HAP-1 (cell line): ENCODE measurements around the gene WIZ.
A peak's percentile ranks its signal among the peaks of the same experiment; 100 is the strongest.

Source experiments
- DNase-seq, 2 experiments: peaks; one replicate each; pipeline ENCODE4 v3.0.0-alpha.2; 2016 to 2020; ENCODE audit warnings: low spot score in 2 of 2
- H3K27me3 ChIP-seq: fragments of 250-450 bp; sonication (Bioruptor Pico); 2 replicates; pipeline ENCODE4 v1.5.1; 2020; ENCODE audit warnings: low read depth, mild to moderate bottlenecking, moderate library complexity
- H3K36me3 ChIP-seq: fragments of 250-450 bp; sonication (Bioruptor Pico); replicated peaks from 2 replicates; pipeline ENCODE4 v1.5.1; 2020; ENCODE audit warnings: mild to moderate bottlenecking
- H3K4me1 ChIP-seq: fragments of 250-450 bp; sonication (Bioruptor Pico); 2 replicates; pipeline ENCODE4 v1.5.1; 2020; ENCODE audit warnings: mild to moderate bottlenecking
- H3K4me3 ChIP-seq: fragments of 250-450 bp; sonication (Bioruptor Pico); 2 replicates; pipeline ENCODE4 v1.5.1; 2020; ENCODE audit warnings: mild to moderate bottlenecking, moderate library complexity
- H3K9me3 ChIP-seq: fragments of 250-450 bp; sonication (Bioruptor Pico); 2 replicates; pipeline ENCODE4 v1.5.1; 2020; ENCODE audit warnings: mild to moderate bottlenecking, moderate library complexity
- in situ Hi-C: fragments of 300-500 bp; cut with MboI; formaldehyde crosslinking; loops from 3 replicates; pipeline ENCODE4 v1.14.3; 2020; ENCODE audit warnings: low sequenced_read_pairs, inconsistent platforms, mixed read lengths

Gene WIZ

DNA sequence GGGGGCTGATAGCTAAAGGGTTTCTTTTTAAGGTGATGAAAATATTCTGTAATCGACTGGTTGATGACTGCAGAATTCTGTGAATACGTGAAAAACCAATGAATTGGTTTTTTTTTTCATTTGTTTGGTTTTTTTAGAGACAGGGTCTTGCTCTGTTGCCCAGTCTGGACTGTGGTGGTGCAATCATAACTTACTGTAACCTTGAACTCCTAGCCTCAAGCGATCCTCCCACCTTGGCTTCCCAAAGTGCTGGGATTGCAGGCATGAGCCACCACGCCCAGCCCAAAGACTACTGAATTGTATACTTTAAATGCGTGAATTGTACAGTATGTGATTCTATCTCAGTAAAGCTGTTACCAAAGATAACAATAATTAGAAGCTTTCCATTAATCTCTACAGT, 55.3 kb downstream of the WIZ start:
- Histone ChIP-seq H3K36me3 (peaks cover 65% of the 10 kb centered on the region), H3K4me1 (no peaks in the 10 kb centered on the region; the same call in 1 of the 2 replicates), H3K9me3 (no peaks in the 10 kb centered on the region), H3K4me3 (no peak overlapping the region), H3K27me3 (no peaks in the 10 kb centered on the region)
- DNase-seq = no peak
- in situ Hi-C loops = no loop called here

DNA sequence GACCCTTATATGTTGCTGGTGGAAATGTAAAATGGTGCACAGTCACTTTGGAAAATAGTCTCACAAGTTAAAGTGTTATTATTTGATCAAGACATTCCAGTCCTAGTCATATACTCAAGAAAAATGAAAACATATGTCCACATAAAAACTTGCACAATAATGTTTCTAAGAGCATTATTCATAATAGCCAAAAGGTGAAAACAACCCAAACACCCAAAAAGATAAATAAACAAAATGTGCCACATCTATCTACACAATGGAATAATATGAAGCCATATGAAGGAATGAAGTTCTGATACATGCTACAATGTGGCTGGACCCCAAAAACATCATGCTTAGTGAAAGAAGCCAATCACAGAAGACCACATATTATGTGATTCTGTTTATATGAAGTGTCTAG, 55.8 kb downstream of the WIZ start:
- in situ Hi-C loops = no loop called here
- no peak overlapping the region for H3K4me3 ChIP-seq
- DNase-seq = no peak

DNA sequence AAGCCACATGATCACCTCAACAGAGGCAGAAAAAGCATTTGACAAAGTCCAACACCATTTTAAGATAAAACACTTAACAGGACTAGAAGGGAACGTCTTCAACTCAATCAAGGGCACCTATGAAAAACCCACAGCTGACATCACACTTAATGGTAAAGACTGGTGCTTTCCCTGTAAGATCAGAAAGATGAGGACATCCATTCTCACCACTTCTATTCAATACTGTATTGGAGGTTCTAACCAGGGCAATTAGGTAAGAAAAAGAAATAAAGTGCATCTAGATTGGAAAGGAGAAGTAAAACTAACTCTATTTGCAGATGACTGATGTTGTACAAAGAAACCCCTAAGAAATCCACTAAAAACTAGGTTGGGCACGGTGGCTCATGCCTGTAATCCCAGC, 58.9 kb downstream of the WIZ start:
- H3K9me3 ChIP-seq = no peaks in the 10 kb centered on the region
- H3K4me3 ChIP-seq = no peak overlapping the region
- DNase-seq = no peak
- in situ Hi-C loops = no loop called here
- no peaks in the 10 kb centered on the region for H3K27me3 ChIP-seq
- peaks cover 37% of the 10 kb centered on the region for H3K36me3 ChIP-seq
- H3K4me1 ChIP-seq = no peaks in the 10 kb centered on the region; the same call in 1 of the 2 replicates

More for the DNA sequence above, 55.8 kb downstream of the WIZ start:
- Histone ChIP-seq H3K36me3 (peaks cover 61% of the 10 kb centered on the region), H3K4me1 (no peaks in the 10 kb centered on the region; the same call in 1 of the 2 replicates), H3K27me3 (no peaks in the 10 kb centered on the region), H3K9me3 (no peaks in the 10 kb centered on the region)

DNA sequence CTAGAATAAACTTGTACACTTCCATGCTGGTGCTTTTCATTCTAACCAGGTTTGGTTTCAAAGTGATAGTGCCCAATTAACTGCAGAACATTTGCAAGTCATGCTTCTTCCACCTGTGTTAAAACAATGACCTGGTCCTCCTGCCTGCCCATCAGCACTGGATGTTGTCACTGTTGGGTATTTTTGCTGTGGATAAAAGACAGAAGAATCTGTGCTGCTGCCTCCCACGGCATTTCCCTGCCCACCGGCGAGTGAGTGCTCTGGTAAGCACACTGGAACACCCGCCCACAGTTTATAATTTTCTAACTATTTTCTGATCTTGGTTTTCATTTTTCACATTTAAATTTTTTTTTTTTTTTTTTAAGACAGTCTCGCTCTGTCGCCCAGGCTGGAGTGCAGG, 67.9 kb downstream of the WIZ start:
- peaks cover 17% of the 10 kb centered on the region for H3K36me3 ChIP-seq
- H3K4me3 ChIP-seq = no peak overlapping the region

DNA sequence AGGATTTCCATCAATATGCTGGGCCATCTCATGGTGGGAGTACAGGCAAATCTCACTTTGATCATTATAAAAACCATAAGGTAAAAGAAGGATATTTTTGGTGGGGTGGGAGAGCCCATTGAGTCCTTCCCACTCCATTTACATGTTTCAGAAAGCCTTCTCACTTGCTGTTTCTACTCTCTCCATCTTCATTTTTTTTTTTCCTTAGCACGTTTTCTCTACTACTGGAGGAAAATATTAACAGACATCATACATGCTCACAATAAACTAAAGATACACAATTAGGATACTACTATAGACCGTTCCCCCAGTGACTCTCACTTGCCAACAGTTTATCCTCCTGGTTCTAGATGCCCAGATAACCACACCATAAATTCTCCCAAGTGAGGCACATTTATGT, 68.3 kb downstream of the WIZ start:
- H3K36me3 ChIP-seq = peaks cover 15% of the 10 kb centered on the region
- in situ Hi-C loops = no loop called here
- H3K27me3 ChIP-seq = no peaks in the 10 kb centered on the region
- peaks cover 3% of the 10 kb centered on the region for H3K4me1 ChIP-seq
- no peaks in the 10 kb centered on the region for H3K9me3 ChIP-seq
- H3K4me3 ChIP-seq = no peak overlapping the region
- DNase-seq = no peak

More for the DNA sequence above, 67.9 kb downstream of the WIZ start:
- Histone ChIP-seq H3K27me3 (no peaks in the 10 kb centered on the region), H3K9me3 (no peaks in the 10 kb centered on the region), H3K4me1 (peaks cover 3% of the 10 kb centered on the region)
- no peak for DNase-seq
- in situ Hi-C loops = no loop called here

DNA sequence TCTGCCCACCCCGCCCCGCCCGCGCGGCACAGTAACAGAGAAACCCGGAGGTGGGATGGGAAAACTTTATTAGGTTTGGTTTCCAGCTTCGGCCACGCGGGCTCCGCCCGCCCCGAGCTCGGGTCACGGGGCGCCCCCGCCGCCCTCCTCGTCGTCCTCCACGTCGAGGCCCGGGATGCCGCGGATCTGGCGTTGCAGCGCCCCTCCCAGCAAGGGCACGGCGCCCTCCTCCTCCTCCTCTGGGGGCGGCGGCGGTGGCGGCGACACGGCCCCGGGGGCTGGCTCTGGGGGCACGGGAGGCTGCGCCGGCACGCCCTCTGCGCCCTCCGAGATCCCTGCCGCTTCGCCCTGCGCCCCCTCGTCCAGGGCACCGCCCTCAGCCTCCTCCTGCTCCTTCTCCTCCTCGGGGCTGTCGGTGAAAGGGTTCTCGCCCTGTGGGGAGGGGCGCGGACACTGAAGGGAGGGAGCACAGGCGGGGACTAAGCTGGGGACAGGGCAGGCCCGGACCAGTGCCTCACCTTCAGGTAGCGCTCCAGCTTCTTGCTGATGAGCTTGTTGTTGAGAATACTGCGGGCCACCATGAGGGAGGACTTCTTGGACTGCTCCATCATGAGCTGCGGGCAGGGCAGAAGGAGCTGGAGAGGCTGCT, 69.6 kb downstream of the WIZ start:
- in situ Hi-C loops = no loop called here
- peak; percentile 57 to 87 for DNase-seq
- peaks cover 3% of the 10 kb centered on the region for H3K4me1 ChIP-seq

DNA sequence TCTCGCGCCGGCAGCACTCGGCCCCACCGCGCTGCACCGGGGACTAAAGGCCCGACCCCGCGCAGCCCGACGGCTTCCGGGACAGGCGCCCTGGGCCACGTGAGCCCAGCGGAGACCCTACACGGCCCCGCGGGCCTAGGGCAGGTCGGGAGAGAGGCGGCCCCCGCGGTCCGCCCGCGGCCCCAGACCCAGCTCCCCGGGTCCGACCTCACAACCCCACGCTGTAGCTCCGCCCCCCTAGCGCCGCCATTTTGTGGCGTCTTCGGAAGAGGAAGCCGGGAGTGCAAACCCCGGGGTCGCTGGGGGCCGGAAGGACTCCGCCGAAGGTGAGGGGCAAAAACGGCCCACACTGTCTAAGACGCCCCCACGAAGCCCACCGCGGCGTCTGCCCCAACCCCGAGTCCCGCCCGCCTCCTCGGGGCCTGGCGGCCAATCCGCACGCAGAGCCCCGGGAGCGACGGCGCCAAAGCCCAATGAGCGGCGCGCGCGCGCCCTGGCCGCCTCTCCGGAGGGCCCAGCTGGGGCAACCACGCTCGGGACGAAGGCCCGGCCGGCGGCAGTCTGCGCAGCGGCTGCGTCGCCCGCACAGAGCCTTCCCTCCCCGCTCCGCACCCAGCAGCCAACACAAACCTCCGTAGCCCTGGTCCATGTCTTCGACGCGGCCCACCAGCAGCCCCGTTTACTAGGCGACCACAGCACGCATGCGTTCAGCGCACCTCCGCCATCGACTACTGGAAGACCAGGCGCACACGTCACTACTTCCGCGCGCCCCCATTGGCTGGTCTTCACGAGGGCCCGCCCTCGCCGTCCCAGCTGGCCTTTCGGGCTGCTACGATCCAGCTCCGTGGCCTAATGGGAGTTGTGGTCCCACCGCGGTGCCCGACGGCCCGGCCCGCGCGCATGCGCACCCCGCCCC, 70.4 kb downstream of the WIZ start, which contains the start of gene AKAP8:
AKAP8 (minus strand) TSS at position 705 of the 916 bp plus-strand sequence; CDS start at position 649, 56 bp downstream.
- in situ Hi-C loops = no loop called here
- Histone ChIP-seq H3K4me3 (peak within 1 kb of the TSS; percentile 93), H3K27me3 (no peaks in the 10 kb centered on the region), H3K36me3 (peaks cover 22% of the 10 kb centered on the region), H3K9me3 (no peaks in the 10 kb centered on the region), H3K4me1 (peaks cover 3% of the 10 kb centered on the region)
- peak; percentile 94 to 98 for DNase-seq

More for the DNA sequence above, 69.6 kb downstream of the WIZ start:
- Histone ChIP-seq H3K4me3 (peak overlapping the region; percentile 93), H3K36me3 (peaks cover 16% of the 10 kb centered on the region), H3K27me3 (no peaks in the 10 kb centered on the region), H3K9me3 (no peaks in the 10 kb centered on the region)

DNA sequence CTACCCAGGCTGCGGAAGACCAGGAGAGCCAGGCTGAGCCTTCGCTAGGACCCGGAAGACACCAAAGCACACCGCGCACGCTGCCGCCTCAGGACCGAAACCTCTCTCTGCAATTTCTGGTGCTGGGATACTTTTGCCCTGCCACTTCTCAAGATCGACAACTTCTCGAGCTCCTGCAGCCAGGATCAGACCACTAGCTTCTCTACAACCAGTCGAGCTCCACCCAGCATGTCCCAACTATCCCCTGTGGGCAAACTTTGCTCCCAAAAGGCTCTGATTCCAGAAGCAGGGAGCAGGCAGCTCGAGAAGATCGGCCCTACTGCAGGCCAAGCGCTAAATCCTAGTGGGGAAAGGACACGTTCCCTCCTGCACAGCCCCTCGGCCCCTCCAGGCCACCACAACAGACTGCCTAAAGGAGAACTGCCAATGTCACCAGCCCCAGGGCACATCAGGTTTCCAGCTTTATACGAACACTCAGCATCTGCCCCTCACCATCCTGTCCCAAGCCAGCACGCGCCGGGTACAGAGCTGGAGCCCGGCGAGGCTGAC, 71.1 kb downstream of the WIZ start:
- in situ Hi-C loops = no loop called here
- Histone ChIP-seq H3K4me1 (peaks cover 3% of the 10 kb centered on the region), H3K27me3 (no peaks in the 10 kb centered on the region), H3K36me3 (peaks cover 26% of the 10 kb centered on the region), H3K4me3 (peak overlapping the region; percentile 93), H3K9me3 (no peaks in the 10 kb centered on the region)
- peak; percentile 42 to 67 for DNase-seq

DNA sequence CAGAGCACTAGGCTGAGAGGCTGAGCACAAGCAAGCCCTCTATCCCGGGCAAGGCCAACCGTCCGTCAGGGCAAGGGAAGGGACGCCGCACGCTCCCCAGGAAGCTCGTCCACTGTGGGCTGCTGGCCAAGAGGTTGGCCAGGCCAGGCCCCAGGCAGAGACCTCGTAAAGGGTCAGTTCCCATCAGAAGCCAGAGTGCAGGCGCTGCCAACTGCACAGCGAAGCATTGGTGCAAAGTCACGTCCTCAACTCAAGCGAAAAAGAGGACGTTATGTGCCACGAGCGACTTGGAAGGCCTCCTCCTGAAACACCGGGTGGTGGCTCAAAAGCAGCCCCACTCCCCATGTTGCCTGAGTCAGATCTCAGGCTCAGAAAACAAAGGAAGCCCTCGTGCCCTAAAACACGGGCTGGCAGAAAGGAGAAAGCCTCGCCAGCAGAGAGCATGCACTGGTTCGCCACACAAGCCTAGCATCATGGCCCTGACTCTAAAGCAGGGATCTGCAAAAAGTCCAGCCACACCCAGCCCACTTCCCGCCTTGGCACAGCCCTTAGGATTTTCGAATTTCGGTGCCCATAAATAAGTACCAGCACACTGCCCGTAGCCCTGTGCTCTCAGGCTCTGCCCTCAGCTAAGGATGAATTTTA, 74.8 kb downstream of the WIZ start:
- in situ Hi-C loops = no loop called here
- Histone ChIP-seq H3K9me3 (no peaks in the 10 kb centered on the region), H3K36me3 (peaks cover 57% of the 10 kb centered on the region), H3K4me1 (no peaks in the 10 kb centered on the region), H3K27me3 (no peaks in the 10 kb centered on the region), H3K4me3 (no peak overlapping the region)
- DNase-seq = no peak

DNA sequence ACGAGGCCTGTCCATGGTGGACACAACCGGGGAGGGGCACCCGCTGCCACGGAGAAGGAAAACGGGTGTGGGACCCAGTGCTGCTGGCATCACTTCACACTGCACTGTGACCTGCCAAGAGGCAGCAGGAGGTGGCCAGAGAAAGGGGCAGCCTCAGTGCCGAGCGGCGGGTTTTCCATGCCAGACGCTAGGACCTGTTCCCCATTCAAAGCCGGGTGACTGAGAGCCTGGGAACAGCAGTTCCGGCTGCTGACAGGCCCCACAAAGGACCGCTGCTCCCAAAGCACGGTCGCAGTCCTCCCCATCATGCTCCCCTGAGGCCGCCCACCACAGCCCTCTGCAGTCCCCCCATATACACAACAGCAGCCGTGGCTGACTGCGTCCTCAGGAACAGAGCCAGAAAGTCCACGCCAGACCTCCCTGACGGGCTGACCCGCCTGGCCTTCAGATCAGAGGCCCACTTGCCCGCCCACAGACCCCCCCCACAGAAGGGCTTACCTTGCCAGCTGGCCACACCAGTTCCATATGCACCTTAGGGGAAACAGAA, 75.6 kb downstream of the WIZ start:
- H3K4me1 ChIP-seq = no peaks in the 10 kb centered on the region
- H3K36me3 ChIP-seq = peaks cover 61% of the 10 kb centered on the region
- in situ Hi-C loops = no loop called here
- no peak overlapping the region for H3K4me3 ChIP-seq
- no peaks in the 10 kb centered on the region for H3K27me3 ChIP-seq
- DNase-seq = no peak
- no peaks in the 10 kb centered on the region for H3K9me3 ChIP-seq

DNA sequence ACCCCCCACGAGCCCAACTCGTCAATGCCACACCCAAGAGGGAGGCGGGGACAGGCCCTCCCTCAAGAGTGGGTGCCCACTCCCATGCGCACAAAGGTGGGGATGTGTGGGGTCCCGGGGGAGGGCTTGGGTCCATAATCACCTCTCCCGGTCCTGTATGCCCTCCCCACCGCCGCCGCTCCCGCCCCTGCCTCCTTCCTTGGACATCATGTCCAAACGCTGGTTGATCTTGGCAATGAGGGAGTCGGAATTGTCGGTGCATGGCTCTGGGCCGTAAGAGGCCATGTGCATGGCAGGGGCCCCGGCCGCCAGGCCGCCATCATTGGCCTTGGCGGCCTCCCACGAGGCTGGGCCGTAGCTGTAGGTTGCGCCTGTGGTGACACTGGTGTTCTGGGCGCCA, 76.1 kb downstream of the WIZ start:
- Histone ChIP-seq H3K9me3 (no peaks in the 10 kb centered on the region), H3K4me1 (no peaks in the 10 kb centered on the region), H3K4me3 (no peak overlapping the region), H3K36me3 (peaks cover 61% of the 10 kb centered on the region), H3K27me3 (no peaks in the 10 kb centered on the region)
- DNase-seq = no peak
- in situ Hi-C loops = no loop called here

DNA sequence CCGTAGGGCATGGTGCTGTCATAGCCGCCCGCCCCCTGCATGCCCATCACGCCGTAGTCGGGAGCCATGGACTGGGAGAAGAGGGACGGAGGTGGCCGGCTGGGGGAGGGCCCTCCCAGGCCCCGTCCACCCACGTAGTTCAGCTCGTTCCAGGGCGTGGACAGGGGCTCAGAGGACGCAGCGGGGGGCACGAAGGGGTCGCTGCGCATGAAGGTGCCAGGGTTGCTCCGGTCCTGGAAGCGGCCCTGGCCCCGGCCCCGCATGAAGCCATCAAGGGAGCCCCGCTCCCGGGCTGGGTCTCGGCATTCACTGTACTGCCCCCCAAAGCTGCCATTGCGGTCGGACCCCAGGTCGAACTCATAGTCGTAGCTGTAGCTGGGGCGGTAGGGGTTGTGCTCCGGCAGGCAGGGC, 76.9 kb downstream of the WIZ start:
- DNase-seq = no peak
- in situ Hi-C loops = no loop called here
- Histone ChIP-seq H3K36me3 (peaks cover 67% of the 10 kb centered on the region), H3K4me1 (no peaks in the 10 kb centered on the region), H3K27me3 (no peaks in the 10 kb centered on the region), H3K4me3 (no peak overlapping the region), H3K9me3 (no peaks in the 10 kb centered on the region)

DNA sequence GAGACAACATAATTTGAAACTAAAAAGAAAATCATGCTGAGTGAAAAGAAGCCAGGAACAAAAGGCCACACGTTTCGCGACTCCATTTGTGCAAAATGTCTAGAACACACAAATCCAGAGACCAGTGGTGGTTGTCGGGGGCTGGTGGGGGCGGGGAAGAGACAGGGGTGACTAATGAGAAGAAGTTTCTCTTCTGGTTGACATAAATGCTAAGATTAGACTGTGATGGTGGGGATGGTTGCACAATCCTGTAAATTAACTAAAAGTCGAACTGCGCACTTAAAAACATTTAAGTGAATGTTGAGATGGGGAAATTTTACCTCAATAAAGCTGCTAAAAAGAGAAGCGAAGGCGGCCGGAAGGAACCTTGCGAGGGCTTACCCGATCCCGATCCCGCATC, 77.3 kb downstream of the WIZ start:
- Histone ChIP-seq H3K9me3 (no peaks in the 10 kb centered on the region), H3K27me3 (no peaks in the 10 kb centered on the region), H3K4me3 (no peak overlapping the region), H3K4me1 (no peaks in the 10 kb centered on the region), H3K36me3 (peaks cover 72% of the 10 kb centered on the region)
- DNase-seq = peak in 1 of 2 experiments; percentile 32
- in situ Hi-C loops = no loop called here
